AG09309 (cell line): ENCODE results near the gene PTBP1.
"Not testable (repeated sequence)": the region's sequence is repeated elsewhere in the genome, so short reads cannot be mapped to it uniquely, and the experiment has no call there.

Experiments used
- DNase-seq: peaks from one replicate; pipeline ENCODE4 v3.0.0-alpha.2; 2010; ENCODE audit warnings: low read depth
- H3K4me3 ChIP-seq: 2 replicates; pipeline ENCODE4 v1.5.1; 2011; ENCODE audit warnings: mild to moderate bottlenecking, low read depth, low read length, moderate library complexity; ENCODE audit not compliant: control insufficient read depth
- TF ChIP-seq, protein P1 (sequence below): IDR thresholded peaks from 2 replicates; pipeline ENCODE4 v1.5.1; 2011; ENCODE audit warnings: mild to moderate bottlenecking, low read depth, low read length, inconsistent platforms; ENCODE audit not compliant: insufficient read depth, control insufficient read depth; ENCODE audit errors: missing control alignments

PTBP1 gene

DNA sequence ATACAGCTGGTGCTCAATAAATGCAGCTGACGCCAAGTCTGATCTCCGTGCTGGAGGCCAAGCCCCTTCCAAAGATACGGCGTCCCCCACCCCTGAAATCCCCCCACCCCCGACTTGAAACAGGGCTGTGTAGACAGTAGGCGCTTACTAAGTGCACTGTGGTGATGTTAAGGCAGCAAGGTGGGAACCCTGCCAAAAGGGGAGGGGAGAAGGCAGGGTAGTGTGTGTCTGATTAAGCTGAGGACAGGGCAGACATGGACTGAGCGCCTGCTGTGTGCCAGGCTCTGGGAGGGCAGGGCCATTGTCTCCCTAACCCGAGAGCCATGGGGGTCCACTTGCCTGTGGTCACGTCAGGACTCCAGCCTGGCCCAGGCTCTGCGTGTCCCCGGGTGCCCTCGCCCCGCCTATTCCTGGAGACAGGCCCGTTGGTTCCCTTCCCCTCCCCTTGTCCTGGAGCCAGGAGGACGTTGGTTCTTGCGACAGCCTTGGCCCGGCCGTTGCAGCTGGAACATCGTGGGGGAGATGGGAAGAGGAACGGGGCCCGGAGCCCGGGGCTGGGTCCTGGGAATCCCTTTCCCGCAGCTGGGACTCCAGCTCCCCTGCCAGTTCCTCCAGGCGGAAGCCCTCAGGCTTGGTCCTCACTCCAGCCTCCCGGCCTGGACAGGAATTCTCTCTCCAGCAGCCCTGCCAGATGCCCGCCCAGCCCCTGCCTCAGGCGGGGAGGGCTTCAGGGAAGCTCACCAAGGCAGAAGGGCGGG, 53.1 kb downstream of the PTBP1 start:
- no peak overlapping the region for H3K4me3 ChIP-seq
- peak; percentile 70 for DNase-seq
- TF ChIP-seq, protein P1, sequence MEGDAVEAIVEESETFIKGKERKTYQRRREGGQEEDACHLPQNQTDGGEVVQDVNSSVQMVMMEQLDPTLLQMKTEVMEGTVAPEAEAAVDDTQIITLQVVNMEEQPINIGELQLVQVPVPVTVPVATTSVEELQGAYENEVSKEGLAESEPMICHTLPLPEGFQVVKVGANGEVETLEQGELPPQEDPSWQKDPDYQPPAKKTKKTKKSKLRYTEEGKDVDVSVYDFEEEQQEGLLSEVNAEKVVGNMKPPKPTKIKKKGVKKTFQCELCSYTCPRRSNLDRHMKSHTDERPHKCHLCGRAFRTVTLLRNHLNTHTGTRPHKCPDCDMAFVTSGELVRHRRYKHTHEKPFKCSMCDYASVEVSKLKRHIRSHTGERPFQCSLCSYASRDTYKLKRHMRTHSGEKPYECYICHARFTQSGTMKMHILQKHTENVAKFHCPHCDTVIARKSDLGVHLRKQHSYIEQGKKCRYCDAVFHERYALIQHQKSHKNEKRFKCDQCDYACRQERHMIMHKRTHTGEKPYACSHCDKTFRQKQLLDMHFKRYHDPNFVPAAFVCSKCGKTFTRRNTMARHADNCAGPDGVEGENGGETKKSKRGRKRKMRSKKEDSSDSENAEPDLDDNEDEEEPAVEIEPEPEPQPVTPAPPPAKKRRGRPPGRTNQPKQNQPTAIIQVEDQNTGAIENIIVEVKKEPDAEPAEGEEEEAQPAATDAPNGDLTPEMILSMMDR: no peak

DNA sequence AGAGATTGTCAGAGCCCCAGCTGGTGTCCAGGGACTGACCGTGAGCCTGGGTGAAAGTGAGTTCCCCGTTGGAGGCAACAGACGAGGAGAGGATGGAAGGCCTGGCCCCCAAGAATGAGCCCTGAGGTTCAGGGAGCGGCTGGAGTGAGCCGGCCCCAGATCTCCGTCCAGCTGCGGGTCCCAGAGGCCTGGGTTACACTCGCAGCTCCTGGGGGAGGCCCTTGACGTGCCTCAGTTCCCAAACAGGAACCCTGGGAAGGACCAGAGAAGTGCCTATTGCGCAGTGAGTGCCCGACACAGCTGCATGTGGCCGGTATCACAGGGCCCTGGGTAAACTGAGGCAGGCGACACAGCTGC, 53.7 kb downstream of the PTBP1 start:
- no peak overlapping the region for H3K4me3 ChIP-seq
- TF ChIP-seq, protein P1: no peak
- no peak for DNase-seq

DNA sequence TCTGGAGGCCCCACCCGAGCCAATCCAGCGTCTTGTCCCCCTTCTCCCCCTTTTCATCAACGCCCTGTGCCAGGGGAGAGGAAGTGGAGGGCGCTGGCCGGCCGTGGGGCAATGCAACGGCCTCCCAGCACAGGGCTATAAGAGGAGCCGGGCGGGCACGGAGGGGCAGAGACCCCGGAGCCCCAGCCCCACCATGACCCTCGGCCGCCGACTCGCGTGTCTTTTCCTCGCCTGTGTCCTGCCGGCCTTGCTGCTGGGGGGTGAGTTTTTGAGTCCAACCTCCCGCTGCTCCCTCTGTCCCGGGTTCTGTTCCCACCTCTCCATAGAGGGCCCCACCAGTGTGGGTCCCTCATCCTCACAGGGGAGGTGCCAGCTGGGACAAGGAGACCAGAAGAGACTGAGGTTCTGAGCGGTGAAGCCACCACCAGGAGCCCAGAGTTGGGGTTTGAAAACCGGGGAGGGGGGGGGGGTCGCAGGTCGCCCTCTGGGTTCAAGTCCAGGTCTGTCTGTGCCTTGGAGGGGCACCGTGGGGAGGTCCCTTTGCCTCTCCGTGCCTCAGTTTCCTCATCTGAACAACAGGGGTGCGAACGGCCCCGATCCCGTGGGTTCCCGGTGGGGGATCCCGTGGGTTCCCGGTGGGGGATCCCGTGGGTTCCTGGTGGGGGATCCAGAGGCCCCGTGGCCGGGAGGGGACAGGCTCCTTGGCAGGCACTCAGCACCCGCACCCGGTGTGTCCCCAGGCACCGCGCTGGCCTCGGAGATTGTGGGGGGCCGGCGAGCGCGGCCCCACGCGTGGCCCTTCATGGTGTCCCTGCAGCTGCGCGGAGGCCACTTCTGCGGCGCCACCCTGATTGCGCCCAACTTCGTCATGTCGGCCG, 55.1 kb downstream of the PTBP1 start, which contains the start of gene ELANE:
Gene ELANE, plus strand, starts transcription at position 168 of the 878 bp plus-strand sequence. Its CDS starts 26 bp downstream, at position 194.
- H3K4me3 ChIP-seq: no peak within 1 kb of the TSS
- TF ChIP-seq, protein P1: no peak
- DNase-seq: no peak

DNA sequence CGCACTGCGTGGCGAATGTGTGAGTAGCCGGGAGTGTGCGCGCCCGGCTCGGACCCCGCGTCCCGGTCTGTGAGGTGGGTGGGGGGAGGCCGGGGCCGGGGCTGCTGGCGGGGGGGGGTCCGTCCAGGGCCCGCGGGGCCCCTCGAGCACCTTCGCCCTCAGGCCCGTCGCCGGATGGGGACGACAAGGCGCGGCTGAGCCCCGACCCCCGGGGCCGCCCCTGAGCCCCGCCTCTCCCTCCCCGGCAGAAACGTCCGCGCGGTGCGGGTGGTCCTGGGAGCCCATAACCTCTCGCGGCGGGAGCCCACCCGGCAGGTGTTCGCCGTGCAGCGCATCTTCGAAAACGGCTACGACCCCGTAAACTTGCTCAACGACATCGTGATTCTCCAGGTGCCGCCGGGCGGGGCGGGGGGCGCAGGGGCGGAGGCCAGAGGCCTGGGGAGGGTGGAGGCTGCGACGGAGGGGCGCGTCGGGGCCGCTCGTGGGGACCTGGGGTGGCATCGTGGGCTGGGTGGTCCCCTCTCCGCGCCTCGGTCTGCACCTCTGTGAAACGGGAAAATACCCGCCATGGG, 55.8 kb downstream of the PTBP1 start:
- no peak for DNase-seq
- TF ChIP-seq, protein P1: no peak
- no peak overlapping the region for H3K4me3 ChIP-seq

DNA sequence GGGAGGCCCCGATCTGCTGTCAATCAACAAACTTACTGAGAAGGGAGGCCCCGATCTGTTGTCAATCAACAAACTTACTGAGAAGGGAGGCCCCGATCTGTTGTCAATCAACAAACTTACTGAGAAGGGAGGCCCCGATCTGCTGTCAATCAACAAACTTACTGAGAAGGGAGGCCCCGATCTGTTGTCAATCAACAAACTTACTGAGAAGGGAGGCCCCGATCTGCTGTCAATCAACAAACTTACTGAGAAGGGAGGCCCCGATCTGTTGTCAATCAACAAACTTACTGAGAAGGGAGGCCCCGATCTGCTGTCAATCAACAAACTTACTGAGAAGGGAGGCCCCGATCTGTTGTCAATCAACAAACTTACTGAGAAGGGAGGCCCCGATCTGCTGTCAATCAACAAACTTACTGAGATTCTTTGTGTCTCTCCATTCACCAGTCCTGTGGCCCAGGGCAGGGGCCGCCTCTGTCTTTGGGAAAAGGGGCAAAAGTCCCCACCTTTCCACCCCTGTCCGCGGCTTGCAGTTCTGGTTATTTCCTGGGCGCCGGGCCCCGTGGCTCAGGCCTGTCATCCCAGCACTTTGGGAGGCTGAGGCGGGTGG, 56.5 kb downstream of the PTBP1 start:
- DNase-seq, H3K4me3 ChIP-seq: not testable (repeated sequence)

DNA sequence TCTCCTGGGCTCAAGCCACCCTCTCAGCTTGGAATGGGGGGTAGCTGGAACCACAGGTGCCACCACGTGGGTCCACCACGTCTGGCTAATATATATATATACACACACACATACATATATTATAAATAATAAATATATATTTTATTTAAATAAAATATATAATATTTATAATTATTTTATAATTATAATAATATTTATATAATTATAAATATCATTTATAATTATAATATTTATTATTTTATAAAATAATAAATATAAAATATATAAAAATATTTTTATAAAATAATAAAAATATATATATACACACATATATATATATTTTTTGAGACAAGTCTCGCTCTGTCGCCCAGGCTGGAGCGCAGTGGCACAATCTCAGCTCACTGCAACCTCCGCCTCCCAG, 57.3 kb downstream of the PTBP1 start:
- DNase-seq: no peak
- H3K4me3 ChIP-seq: no peak overlapping the region
- TF ChIP-seq, protein P1: no peak
